HG03457 (cell line): Measurements from ENCODE around the gene GAB4.
"Not testable (repeated sequence)": the region's sequence is repeated elsewhere in the genome, so short reads cannot be mapped to it uniquely, and the experiment has no call there.

ENCODE experiments used
- ATAC-seq: cut with Tn5 transposase; IDR thresholded peaks from one replicate; pipeline ENCODE4 v1.9.1; 2021; ENCODE audit warnings: moderate number of reproducible peaks; ENCODE audit not compliant: unreplicated experiment

Gene GAB4

GRCh38 chr22:16960220-16960883 is 47.7 kb downstream of the GAB4 start:
- ATAC-seq: no peak

- ATAC-seq: no peak
Measured at GRCh38 chr22:16959345-16959930, 48.6 kb downstream of the GAB4 start.

DNA sequence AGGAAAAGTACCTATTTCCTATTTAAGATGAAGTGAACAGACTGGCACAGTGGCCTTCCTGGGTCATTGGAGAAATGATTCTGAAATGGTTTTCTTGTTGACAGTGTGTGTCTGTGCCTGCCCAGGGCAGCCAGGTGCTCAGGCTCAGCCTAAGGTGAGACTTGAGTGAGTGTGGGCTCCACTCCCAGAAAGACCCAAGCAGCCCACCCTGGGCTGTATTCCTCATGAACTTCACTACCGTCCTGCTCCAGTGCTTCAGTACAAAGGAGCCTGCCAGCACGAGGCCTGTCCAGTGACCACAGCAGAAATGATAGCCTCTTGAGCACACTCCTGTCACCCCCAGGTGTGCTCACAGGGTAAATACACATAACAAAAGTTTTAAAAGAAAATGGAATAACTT is 49.5 kb downstream of the GAB4 start:
- ATAC-seq: no peak

DNA sequence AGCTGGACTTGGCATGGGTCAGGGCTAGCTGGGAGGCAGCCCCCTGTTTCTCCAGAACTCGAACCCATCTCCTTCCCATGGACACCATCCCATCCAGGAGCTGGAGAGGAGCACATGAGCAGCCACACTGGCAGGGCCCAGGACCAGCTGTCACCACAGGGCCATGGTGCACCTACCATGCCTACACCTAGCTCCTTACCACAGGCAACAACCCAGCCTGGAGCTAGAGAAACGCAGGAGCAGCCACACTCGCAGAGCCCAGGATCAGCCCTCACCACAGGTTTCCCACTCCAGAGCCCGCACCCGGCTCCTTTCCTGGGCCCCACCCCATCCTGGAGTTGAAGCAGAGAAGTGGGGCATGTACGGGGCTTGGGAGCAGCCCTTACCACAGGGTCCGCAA is 50.2 kb downstream of the GAB4 start:
- no peak for ATAC-seq

DNA sequence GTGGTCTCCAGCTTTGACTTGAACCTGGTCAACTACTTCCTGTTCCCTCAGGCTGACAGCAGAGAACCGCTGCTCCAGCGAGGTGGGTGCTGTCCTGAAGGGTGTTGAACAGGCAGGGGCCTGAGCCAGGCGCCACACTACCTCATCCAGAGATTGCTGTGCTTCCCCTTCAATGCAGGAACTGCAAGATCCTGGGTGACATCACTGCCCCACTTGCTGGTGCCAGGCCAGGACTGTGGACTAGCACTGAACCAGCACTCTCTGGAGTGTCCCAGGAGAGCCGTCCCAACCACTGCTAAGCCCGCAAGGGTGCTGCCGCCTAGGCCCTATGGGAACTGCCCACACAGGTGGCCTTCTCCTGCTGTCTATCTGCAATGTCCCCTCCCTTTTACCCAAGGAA is 51.7 kb downstream of the GAB4 start:
- ATAC-seq: no peak

GRCh38 chr22:16955678-16956210 is 52.3 kb downstream of the GAB4 start:
- no peak for ATAC-seq

DNA sequence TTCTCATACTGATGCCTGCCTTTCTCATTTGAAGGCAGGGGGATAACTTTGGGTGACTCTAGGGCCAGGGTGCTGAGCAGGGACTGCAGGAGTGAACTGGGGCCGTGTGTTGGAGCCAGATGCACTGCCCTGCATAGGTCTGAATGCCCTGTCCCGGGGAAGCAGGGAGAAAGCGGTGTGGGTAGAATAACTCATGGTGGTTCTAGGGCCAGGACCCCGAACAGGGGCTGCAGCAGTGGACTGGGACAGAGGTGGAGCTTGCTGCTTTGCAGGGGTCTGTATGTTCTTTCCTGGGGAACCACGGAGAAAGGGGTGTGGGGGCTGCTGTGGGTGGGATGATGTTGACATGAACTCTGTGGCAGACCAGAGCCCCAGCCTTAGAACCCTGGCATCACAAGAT is 52.9 kb downstream of the GAB4 start:
- no peak for ATAC-seq

DNA sequence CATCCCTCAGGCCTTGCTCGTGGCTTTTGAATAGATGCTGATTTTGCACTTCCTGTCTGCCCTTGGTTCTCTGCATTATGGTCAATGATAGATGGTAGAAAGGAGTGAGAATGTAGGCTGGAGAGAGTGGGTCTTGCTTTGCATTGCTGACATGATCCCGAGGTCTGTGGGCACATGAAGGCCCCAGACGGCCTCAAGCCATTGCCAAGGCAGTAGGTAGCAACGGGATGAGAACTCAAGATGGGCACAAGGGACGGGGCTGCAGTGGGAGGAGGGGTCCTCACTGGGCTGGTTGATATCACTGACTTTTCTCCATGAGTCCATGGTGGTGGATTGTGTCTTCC is 54.0 kb downstream of the GAB4 start:
- no peak for ATAC-seq

GRCh38 chr22:16953206-16954059 is 54.6 kb downstream of the GAB4 start:
- ATAC-seq: no peak

GRCh38 chr22:16949561-16949960 is 58.5 kb downstream of the GAB4 start:
- ATAC-seq: no peak

DNA sequence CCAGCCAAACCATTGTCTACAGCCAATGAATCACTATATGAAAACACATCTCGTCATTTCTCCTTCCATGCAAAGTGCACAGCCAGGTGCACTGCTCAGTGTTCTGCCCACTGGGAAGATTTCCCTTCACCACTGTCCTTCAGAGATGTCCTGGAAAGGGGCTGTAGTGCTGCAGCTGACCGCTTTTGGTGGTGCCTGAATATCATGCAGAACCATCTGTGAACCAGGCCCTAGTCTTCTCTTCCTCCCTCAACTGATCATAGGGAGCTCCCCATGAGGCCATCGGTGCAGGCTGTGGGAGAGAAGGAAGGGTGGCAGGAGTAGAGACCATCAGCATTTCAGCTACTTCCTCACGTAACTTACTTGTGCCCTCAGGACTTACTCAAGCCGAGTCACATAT is 70.2 kb downstream of the GAB4 start:
- ATAC-seq: no peak

DNA sequence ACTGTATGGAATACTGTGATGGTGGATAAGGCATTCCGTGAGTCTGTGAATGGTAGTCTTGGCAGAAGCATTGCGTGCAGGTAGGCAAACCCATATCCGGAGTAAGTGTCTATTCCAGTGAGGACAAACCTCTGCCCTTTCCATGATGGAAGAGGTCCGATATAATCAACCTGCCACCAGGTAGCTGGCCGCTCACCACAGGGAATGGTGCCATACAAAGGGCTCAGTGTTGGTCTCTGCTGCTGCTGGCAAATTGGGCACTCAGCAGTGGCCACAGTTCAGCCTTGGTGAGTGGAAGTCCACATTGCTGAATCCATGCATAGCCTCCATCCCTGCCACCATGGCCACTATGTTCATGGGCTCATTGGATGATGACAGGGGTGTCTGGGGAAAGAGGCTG is 70.8 kb downstream of the GAB4 start:
- ATAC-seq: not testable (repeated sequence)

DNA sequence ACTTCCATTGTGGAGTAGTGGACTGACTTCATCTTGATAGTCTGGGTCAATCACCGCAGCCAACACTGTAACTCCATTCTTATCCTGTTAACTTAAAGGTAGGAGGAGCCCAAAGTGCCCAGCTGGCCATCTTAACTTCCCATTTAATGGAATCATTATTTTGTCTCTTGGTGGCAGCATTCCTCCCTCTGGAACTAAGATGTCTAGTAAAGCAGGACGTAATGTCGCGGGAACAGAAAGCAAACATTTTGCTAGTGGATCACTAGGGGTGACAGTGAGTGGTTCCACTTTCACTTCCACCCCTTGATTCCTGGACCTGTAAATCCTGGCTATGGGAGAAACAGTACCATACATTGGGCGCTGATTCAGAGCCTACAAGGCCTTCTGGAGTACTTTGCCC is 71.4 kb downstream of the GAB4 start:
- no peak for ATAC-seq

DNA sequence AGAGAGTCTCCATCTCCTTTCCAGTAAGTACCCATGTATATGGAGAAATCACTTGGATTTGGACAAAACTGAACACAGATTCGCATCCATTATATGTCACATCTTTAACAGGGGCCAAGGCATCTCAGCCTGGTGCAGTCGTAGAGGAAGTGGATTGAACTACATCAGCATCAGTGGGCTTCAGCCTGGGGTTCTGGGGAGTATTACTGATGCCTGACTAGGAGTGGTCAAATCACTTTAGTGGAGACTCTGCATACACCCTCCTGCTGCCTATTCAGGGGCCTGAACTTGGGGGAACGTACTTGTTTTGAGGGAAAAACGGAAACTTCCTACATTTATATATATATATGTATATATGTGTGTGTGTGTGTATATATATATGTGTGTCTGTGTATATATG is 72.8 kb downstream of the GAB4 start:
- no peak for ATAC-seq

DNA sequence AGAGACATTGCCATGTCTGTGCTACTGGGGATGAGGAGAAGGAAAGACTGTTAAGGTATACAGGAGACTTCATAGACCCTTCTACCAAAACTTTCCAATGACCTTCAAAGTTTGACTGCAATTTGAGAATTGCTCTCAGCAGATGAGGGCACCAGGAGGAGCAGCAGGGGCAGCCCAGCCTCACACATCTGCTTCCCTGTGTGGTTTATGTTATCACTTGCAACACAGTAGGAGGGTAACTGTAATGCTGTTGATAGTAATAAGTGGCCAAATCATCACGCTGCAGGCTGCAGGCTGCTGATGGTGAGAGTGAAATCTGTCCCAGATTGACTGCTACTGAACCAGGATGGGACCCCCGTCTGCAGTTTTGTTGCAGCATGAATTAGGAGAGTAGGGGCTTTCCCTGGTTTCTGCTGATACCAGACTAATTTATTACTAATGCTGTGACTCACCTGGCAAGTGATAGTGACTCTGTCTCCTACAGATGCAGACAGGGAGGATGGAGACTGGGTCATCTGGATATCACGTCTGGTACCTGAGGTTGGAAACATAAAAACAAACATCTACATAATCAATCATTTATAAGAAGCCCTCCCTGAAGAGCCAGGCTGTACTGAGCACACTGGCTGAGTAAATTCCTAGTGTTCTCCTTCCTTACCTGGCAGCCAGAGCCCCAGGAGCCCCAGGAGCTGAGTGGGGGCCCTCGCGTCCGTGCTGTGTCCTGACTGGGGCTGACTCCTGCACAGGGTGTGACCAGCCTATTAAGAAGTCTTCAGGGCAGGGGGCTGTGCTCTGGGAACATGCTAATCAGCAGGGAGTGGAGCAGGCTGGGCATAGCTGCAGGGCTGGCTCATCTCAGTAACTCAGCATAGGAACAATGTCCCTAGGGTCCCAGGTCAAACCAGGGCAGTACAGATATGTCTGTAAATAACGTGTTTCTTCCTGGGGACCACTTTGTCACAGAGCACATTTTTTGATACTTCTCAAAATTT is 74.4 kb downstream of the GAB4 start:
- no peak for ATAC-seq

- ATAC-seq: no peak
Measured at GRCh38 chr22:16932577-16932976, 75.4 kb downstream of the GAB4 start.

DNA sequence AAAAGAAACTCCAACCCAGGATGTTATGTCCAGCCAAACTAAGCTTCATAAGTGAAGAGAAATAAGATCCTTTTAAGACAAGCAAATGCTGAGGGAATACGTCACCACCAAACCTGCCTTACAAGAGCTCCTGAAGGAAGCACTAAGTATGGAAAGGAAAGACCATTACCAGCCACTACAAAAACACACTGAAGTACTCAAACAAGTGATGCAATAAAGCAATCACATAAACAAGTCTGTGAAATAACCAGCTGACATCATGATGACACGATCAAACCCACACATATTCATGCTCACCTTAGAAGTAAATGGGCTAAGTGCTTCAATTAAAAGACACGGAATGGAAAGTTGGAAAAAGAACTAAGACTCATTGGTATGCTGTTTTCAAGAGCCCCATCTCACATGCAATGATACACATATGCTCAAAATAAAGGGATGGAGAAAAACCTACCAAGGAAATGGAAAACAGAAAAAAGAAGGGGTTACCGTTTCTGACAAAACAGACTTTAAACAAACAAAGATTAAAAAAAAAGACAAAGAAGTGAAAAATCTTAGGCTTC is 82.5 kb downstream of the GAB4 start:
- ATAC-seq: no peak

- ATAC-seq: no peak
Measured at GRCh38 chr22:16922706-16923105, 85.3 kb downstream of the GAB4 start.

GRCh38 chr22:16922076-16922475 is 85.9 kb downstream of the GAB4 start:
- no peak for ATAC-seq
